Lower leg skin (tissue), 4 donors: Measurements from ENCODE around the gene RNU1-4. TPM values are rescaled to one million over a fixed set of nuclear protein-coding genes. Genes with fewer than 3 reads are reported as not detected.
"Not testable (repeated sequence)": the region's sequence is repeated elsewhere in the genome, so short reads cannot be mapped to it uniquely, and the experiment has no call there.

Source experiments
- DNase-seq, 2 donors: peaks; one replicate each; pipeline ENCODE4 v3.0.0-alpha.2; 2019; ENCODE audit warnings: low spot score in 2 of 2
- H3K4me3 ChIP-seq: fragments of 200-600 bp; sonication (generic); 2 replicates; pipeline ENCODE4 v1.5.1; 2017; ENCODE audit warnings: mild to moderate bottlenecking, low read depth; ENCODE audit not compliant: poor library complexity, severe bottlenecking
- POLR2A ChIP-seq, 2 donors: fragments of 450-650 bp; IDR thresholded peaks; one replicate each; pipeline ENCODE4 v1.6.1; 2016 to 2017; ENCODE audit warnings: antibody characterized with exemption in 2 of 2, mild to moderate bottlenecking in 1 of 2, moderate library complexity in 1 of 2
- WGBS, 2 donors: methylation state at CpG; one replicate each; pipeline ENCODE4 v1.1.5; 2018; 5-methylcytosine and 5-hydroxymethylcytosine counted together
- intact Hi-C: fragments of 100-400 bp; cut with DNase I; formaldehyde crosslinking; loops from one replicate; pipeline ENCODE4 v1.15.0; 2023; ENCODE audit warnings: low total_unique reads
- total RNA-seq, 4 donors: library from RNA; depleted of rRNA; stranded (reverse); fragments of >200 nt; gene quantifications; one replicate each; pipeline ENCODE4 v1.1.0, GENCODE V29; 2016
- TF ChIP-seq, protein P1 (sequence below), 3 donors: fragments of 450-650 bp; IDR thresholded peaks; one replicate each; pipeline ENCODE4 v1.5.1; 2016; ENCODE audit warnings: antibody characterized with exemption in 3 of 3, mild to moderate bottlenecking in 3 of 3, moderate library complexity in 2 of 3

The RNU1-4 gene
- total RNA-seq, 4 donors from 2014 or later = under 0.01 TPM; not detected in 1

- WGBS, 2 donors = 74% methylated on average over 7 of the region's 7 CpGs
- TF ChIP-seq, protein P1, sequence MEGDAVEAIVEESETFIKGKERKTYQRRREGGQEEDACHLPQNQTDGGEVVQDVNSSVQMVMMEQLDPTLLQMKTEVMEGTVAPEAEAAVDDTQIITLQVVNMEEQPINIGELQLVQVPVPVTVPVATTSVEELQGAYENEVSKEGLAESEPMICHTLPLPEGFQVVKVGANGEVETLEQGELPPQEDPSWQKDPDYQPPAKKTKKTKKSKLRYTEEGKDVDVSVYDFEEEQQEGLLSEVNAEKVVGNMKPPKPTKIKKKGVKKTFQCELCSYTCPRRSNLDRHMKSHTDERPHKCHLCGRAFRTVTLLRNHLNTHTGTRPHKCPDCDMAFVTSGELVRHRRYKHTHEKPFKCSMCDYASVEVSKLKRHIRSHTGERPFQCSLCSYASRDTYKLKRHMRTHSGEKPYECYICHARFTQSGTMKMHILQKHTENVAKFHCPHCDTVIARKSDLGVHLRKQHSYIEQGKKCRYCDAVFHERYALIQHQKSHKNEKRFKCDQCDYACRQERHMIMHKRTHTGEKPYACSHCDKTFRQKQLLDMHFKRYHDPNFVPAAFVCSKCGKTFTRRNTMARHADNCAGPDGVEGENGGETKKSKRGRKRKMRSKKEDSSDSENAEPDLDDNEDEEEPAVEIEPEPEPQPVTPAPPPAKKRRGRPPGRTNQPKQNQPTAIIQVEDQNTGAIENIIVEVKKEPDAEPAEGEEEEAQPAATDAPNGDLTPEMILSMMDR (IDR thresholded peaks at IDR 0.05) = no peak
- no peak for TF ChIP-seq POLR2A (IDR thresholded peaks at IDR 0.05)
- no peak overlapping the region for H3K4me3 ChIP-seq
- intact Hi-C loops = no loop called here
- peak; percentile 31 to 83 for DNase-seq
These were observed 23.5 kb upstream of the RNU1-4 start for GRCh38 chr1:16716691-16717335.

DNA sequence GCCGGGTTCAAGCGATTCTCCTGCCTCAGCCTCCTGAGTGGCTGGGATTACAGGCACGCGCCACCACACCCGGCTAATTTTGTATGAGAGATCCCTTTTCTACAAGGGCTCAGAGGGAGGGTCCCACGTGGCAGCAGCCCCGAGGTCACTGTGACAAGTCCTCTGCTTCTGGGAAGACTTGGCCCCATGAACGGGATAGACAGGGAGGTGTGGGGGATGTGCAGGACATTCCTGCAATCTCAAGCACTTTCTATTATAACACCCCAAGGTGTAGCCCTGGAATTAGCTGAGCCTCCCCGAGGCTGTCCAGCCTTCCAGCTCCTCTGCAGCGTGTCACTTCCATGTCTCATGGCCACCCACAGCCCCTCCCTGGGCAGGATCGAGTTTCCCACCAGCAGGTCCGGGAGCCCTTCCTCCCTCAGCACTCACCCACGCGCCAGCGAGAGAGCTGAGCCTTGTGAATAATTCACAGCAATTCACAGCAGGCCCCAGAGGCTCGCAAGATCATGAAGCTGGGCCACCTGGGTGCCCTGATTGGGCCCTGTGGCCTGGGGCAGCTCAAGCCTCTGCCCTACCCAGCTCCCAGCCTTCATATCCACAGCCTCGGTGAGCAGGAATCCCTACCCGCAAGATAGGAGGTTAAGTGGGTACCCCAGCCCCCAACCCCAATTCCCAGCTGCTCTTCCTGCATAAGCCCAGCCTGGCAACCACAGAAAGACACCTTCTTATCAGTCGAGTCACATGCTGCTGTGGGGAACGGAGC is 22.8 kb upstream of the RNU1-4 start:
- 63 to 66% methylated on average over 19 to 20 of the region's 20 CpGs for WGBS, 2 donors
- TF ChIP-seq, protein P1 (IDR thresholded peaks at IDR 0.05) = no peak
- TF ChIP-seq POLR2A (IDR thresholded peaks at IDR 0.05) = no peak
- DNase-seq = peak in 1 of 2 donors; percentile 87
- no peak overlapping the region for H3K4me3 ChIP-seq
- intact Hi-C loops = no loop called here

DNA sequence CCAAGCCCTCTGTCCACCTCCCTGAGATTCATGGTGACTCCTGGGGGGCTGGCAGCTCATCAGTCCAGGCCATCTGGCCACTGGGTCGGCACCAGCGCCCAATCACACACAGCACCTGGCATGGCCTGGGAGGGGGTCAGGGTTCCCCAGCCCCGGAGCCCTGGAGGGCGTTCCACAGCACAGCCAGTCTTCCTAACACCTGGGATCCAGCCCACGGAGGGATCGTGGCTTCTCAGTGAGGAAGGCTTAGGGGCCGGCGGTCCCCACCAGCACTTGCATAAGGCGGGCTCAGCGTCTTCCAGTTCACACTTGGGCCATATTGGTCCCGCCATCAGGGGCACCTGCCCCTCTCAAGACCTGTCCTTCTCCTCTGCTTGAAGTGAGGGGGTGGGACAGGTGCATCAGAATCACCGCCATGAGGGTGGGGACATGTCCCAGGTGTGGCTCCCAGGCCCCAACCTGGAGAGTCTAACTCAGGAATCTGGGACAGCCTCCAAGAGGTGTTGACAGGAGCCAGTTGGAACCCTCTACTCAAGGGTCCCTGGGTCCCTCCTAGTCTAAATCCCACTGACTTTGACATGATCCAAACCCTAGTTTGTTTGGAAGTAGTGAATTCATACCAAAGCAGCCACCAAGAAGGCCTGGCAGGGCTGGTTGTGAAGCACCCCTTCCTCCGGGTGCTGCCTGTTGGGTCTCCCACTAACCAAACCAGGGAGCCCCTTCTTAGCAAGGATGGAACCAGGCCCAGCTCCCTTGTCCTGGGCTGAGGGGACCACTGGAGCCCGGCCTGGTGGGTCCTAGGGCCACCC is 22.0 kb upstream of the RNU1-4 start:
- peak in 1 of 2 donors; percentile 88 for DNase-seq
- 94 to 95% methylated on average over 14 of the region's 14 CpGs for WGBS, 2 donors
- H3K4me3 ChIP-seq, intact Hi-C loops: not testable (repeated sequence)

GRCh38 chr1:16718908-16719533 is 21.3 kb upstream of the RNU1-4 start:
- TF ChIP-seq, protein P1 (IDR thresholded peaks at IDR 0.05) = no peak
- TF ChIP-seq POLR2A (IDR thresholded peaks at IDR 0.05) = no peak
- WGBS, 2 donors = 89 to 92% methylated on average over 8 of the region's 8 CpGs
- H3K4me3 ChIP-seq = no peak overlapping the region
- peak in 1 of 2 donors; percentile 88 for DNase-seq
- intact Hi-C loops = no loop called here

DNA sequence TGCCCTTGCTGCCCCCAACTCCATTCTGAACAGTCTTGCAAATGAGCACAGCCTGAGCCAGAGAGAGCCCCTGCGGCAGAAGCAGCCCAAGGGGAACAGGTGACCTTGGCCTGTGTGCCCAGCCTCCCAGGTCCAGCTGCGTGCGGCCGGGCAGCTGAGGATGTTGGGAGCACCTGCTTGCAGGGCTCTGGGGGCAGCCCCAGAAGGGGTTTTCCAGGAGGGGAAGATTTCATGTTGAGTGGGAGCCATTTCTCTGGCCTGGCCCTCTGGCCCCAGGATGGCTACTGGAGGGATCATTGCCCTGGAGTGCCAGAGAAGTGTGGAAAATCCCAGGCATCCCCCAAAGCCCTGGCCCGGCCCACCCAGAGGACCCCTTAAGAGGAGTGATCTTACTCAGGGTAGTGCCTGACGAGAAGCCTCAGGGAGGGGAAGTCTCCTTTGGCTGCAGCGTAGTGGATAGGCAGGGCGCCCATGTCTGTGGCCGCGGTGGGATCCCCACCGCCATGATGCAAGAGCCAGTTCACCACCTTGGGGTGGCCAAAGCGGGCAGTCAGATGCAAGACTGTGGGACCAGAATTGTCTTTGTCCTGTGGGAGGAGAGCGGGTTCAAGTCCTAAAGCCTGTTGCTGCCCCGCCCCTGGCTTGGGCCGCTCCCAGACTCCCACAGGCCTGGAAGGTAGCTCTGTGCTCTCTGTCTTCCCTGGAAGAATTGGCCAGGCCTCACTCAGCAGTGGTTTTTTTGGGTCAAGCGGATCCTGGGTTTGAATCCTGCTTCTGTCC is 20.6 kb upstream of the RNU1-4 start:
- intact Hi-C loops = no loop called here
- WGBS, 2 donors = 92 to 93% methylated on average over 16 of the region's 16 CpGs
- TF ChIP-seq, protein P1 (IDR thresholded peaks at IDR 0.05) = no peak
- no peak for TF ChIP-seq POLR2A (IDR thresholded peaks at IDR 0.05)
- H3K4me3 ChIP-seq = no peak overlapping the region
- peak in 1 of 2 donors; percentile 87 for DNase-seq
